ENCODE data around the gene PCDHA13. TPM values are rescaled to one million over a fixed set of nuclear protein-coding genes. Genes with fewer than 3 reads are reported as not detected.

Gene PCDHA13
- total RNA-seq, 1 donor from 2014 or later: not detected

Other genes starting within 250 kb of the PCDHA13 start
- gene CD14, start 248.9 kb upstream of the PCDHA13 start, total RNA-seq: 1.1 and 2.8 TPM in 2 replicates
- gene TMCO6, start 242.7 kb upstream of the PCDHA13 start, total RNA-seq: 8.1 and 10.5 TPM in 2 replicates
- gene NDUFA2, start 234.5 kb upstream of the PCDHA13 start, total RNA-seq: 70.0 and 90.3 TPM in 2 replicates
- 47.7 and 55.8 TPM in 2 replicates for gene IK, start 234.3 kb upstream of the PCDHA13 start, total RNA-seq
- 19.8 and 28.2 TPM in 2 replicates for gene WDR55, start 217.2 kb upstream of the PCDHA13 start, total RNA-seq
- gene DND1, start 208.5 kb upstream of the PCDHA13 start, total RNA-seq: under 0.01 and 0.22 TPM in 2 replicates
- 43.1 and 46.4 TPM in 2 replicates for gene HARS1, start 190.8 kb upstream of the PCDHA13 start, total RNA-seq
- gene HARS2, start 190.7 kb upstream of the PCDHA13 start, total RNA-seq: 21.0 and 21.1 TPM in 2 replicates
- 34.0 and 54.8 TPM in 2 replicates for gene ZMAT2, start 181.7 kb upstream of the PCDHA13 start, total RNA-seq
- under 0.01 TPM in 1 of 2 replicates, not detected in the other for gene PCDHA1, start 96.0 kb upstream of the PCDHA13 start, total RNA-seq
- under 0.01 TPM in 2 replicates for gene PCDHA2, start 87.3 kb upstream of the PCDHA13 start, total RNA-seq
- gene PCDHA3, start 81.1 kb upstream of the PCDHA13 start, total RNA-seq: 0.20 and 0.22 TPM in 2 replicates
- under 0.01 TPM in 2 replicates for gene PCDHA4, start 75.1 kb upstream of the PCDHA13 start, total RNA-seq
- gene PCDHA5, start 60.5 kb upstream of the PCDHA13 start, total RNA-seq: under 0.01 TPM in 2 replicates
- 0.20 and 0.22 TPM in 2 replicates for gene PCDHA6, start 54.2 kb upstream of the PCDHA13 start, total RNA-seq
- 0.20 and 0.22 TPM in 2 replicates for gene PCDHA7, start 47.9 kb upstream of the PCDHA13 start, total RNA-seq
- gene PCDHA8, start 40.9 kb upstream of the PCDHA13 start, total RNA-seq: under 0.01 TPM in 1 of 2 replicates, not detected in the other
- gene PCDHA9, start 33.7 kb upstream of the PCDHA13 start, total RNA-seq: under 0.01 TPM in 2 replicates
- gene PCDHA10, start 26.2 kb upstream of the PCDHA13 start, total RNA-seq: under 0.01 TPM in 2 replicates
- gene PCDHA11, start 13.2 kb upstream of the PCDHA13 start, total RNA-seq: under 0.01 and 0.20 TPM in 2 replicates
- gene PCDHA12, start 6.8 kb upstream of the PCDHA13 start, total RNA-seq: under 0.01 TPM in 1 of 2 replicates, not detected in the other
- gene PCDHAC1, start 44.2 kb downstream of the PCDHA13 start, total RNA-seq: under 0.01 TPM in 2 replicates
- 0.20 and 0.22 TPM in 2 replicates for gene PCDHAC2, start 84.4 kb downstream of the PCDHA13 start, total RNA-seq
- not detected in 2 replicates for gene PCDHB1, start 169.2 kb downstream of the PCDHA13 start, total RNA-seq
- gene PCDHB2, start 212.5 kb downstream of the PCDHA13 start, total RNA-seq: 1.3 and 2.2 TPM in 2 replicates
- 0.22 and 0.60 TPM in 2 replicates for gene PCDHB3, start 218.3 kb downstream of the PCDHA13 start, total RNA-seq
- 0.20 and 0.22 TPM in 2 replicates for gene PCDHB4, start 239.7 kb downstream of the PCDHA13 start, total RNA-seq